GM23338 (cell line): ENCODE measurements around the gene CDH4. TPM values are rescaled to one million over a fixed set of nuclear protein-coding genes. Genes with fewer than 3 reads are reported as not detected.

Experiments
- ATAC-seq: fragments of 200-7000 bp; cut with Tn5 transposase; 3 replicates; pipeline ENCODE4 v1.9.1; 2020
- DNase-seq: peaks from one replicate; pipeline ENCODE4 v3.0.0-alpha.2; 2015; ENCODE audit warnings: low spot score
- H2AFZ ChIP-seq: fragments of 200-600 bp; sonication (generic); 2 replicates; pipeline ENCODE4 v1.8.0; 2016; ENCODE audit warnings: antibody characterized with exemption, mild to moderate bottlenecking, moderate library complexity
- H3F3A ChIP-seq: fragments of 200-600 bp; sonication (generic); replicated peaks from 2 replicates; pipeline ENCODE4 v1.8.0; 2017; ENCODE audit warnings: antibody characterized with exemption, mixed run types, low read depth
- H3K27ac ChIP-seq: fragments of 200-600 bp; sonication (generic); 2 replicates; pipeline ENCODE4 v1.6.1; 2016; ENCODE audit warnings: low read depth
- H3K27me3 ChIP-seq: fragments of 200-600 bp; sonication (generic); 2 replicates; pipeline ENCODE4 v1.8.0; 2016; ENCODE audit warnings: mild to moderate bottlenecking, mixed run types, moderate library complexity; ENCODE audit not compliant: insufficient read depth
- H3K36me3 ChIP-seq: fragments of 200-600 bp; sonication (generic); 2 replicates; pipeline ENCODE4 v1.8.0; 2016; ENCODE audit warnings: mild to moderate bottlenecking; ENCODE audit not compliant: insufficient read depth
- H3K4me1 ChIP-seq: fragments of 200-600 bp; sonication (generic); 2 replicates; pipeline ENCODE4 v1.8.0; 2016; ENCODE audit warnings: mild to moderate bottlenecking, moderate library complexity; ENCODE audit not compliant: insufficient read depth
- H3K4me2 ChIP-seq: fragments of 200-600 bp; sonication (generic); 2 replicates; pipeline ENCODE4 v1.7.1; 2017; ENCODE audit warnings: mixed run types
- H3K4me3 ChIP-seq: fragments of 200-600 bp; sonication (generic); 2 replicates; pipeline ENCODE4 v1.6.1; 2016; ENCODE audit warnings: mixed run types
- H3K79me2 ChIP-seq: fragments of 200-600 bp; sonication (generic); replicated peaks from 2 replicates; pipeline ENCODE4 v1.8.0; 2017; ENCODE audit warnings: mild to moderate bottlenecking; ENCODE audit not compliant: insufficient read depth
- H3K9me2 ChIP-seq: fragments of 200-600 bp; sonication (generic); 2 replicates; pipeline ENCODE4 v1.8.0; 2017; ENCODE audit not compliant: insufficient read depth
- H4K20me1 ChIP-seq: fragments of 200-600 bp; sonication (generic); replicated peaks from 2 replicates; pipeline ENCODE4 v1.8.0; 2017; ENCODE audit warnings: mild to moderate bottlenecking; ENCODE audit not compliant: insufficient read depth
- H3K27ac Mint-ChIP-seq: 2 replicates; pipeline ENCODE4 v1.8.0; 2020; ENCODE audit warnings: inconsistent platforms, mild to moderate bottlenecking, moderate library complexity, mixed read lengths
- H3K27me3 Mint-ChIP-seq: 3 replicates; pipeline ENCODE4 v1.8.0; 2022; ENCODE audit warnings: low read depth, mild to moderate bottlenecking, moderate library complexity, mixed read lengths, inconsistent platforms; ENCODE audit not compliant: insufficient read depth, poor library complexity
- H3K36me3 Mint-ChIP-seq: 3 replicates; pipeline ENCODE4 v1.8.0; 2021; ENCODE audit warnings: low read depth, mild to moderate bottlenecking, inconsistent platforms, moderate library complexity, mixed read lengths
- H3K4me1 Mint-ChIP-seq: 3 replicates; pipeline ENCODE4 v1.8.0; 2020; ENCODE audit warnings: mild to moderate bottlenecking, inconsistent platforms, mixed read lengths
- H3K4me3 Mint-ChIP-seq: 3 replicates; pipeline ENCODE4 v1.8.0; 2021; ENCODE audit warnings: moderate library complexity, mild to moderate bottlenecking, inconsistent platforms, mixed read lengths
- H3K9me3 Mint-ChIP-seq: 3 replicates; pipeline ENCODE4 v1.8.0; 2020; ENCODE audit warnings: moderate library complexity, mild to moderate bottlenecking, inconsistent platforms, mixed read lengths
- STAT1 ChIP-seq: IDR thresholded peaks from one replicate; pipeline ENCODE4 v1.6.1; 2016; ENCODE audit warnings: antibody characterized with exemption; ENCODE audit not compliant: unreplicated experiment
- ZNF114 ChIP-seq: fragments of 250-450 bp; sonication (Bioruptor Pico); IDR thresholded peaks from 2 replicates; pipeline ENCODE4 v1.5.0; 2020; ENCODE audit warnings: mild to moderate bottlenecking, moderate library complexity
- polyA plus RNA-seq: library from polyadenylated mRNA; unstranded; fragments of >200 nt; fragmentation: Nextera tagmentation; extraction: Ambion mirVana; gene quantifications from 2 replicates; pipeline ENCODE4 v1.2.1, GENCODE V29; 2016
- total RNA-seq: library from RNA; depleted of rRNA; stranded (reverse); fragments of >200 nt; shearing (Covaris generic); gene quantifications from 2 replicates; pipeline ENCODE4 v1.2.3, GENCODE V29; 2014
- TF ChIP-seq, protein P1 (sequence below): IDR thresholded peaks from one replicate; pipeline ENCODE4 v1.6.1; 2018; ENCODE audit warnings: antibody characterized with exemption; ENCODE audit not compliant: unreplicated experiment
- TF ChIP-seq, protein P2 (sequence below), 2 experiments: fragments of 200-600 bp in 1 of 2; sonication (generic) in 1 of 2; conservative IDR thresholded peaks; 2 replicates each; pipeline versions ENCODE4 v1.5.1 to v1.6.1; 2016 to 2017; ENCODE audit warnings: antibody characterized with exemption in 2 of 2, low read depth in 2 of 2, mild to moderate bottlenecking in 2 of 2, moderate library complexity in 1 of 2
- TF ChIP-seq, protein P3 (sequence below): fragments of 250-450 bp; sonication (Bioruptor Pico); IDR thresholded peaks from 2 replicates; pipeline ENCODE4 v1.5.0; 2020; ENCODE audit warnings: mild to moderate bottlenecking, moderate library complexity
- TF ChIP-seq, protein P4 (sequence below): IDR thresholded peaks from 2 replicates; pipeline ENCODE4 v1.6.1; 2016; ENCODE audit warnings: antibody characterized with exemption

Gene CDH4
- total and polyA plus RNA-seq, 2 experiments from 2014 or later, result 1.2 to 4.2 TPM

DNA sequence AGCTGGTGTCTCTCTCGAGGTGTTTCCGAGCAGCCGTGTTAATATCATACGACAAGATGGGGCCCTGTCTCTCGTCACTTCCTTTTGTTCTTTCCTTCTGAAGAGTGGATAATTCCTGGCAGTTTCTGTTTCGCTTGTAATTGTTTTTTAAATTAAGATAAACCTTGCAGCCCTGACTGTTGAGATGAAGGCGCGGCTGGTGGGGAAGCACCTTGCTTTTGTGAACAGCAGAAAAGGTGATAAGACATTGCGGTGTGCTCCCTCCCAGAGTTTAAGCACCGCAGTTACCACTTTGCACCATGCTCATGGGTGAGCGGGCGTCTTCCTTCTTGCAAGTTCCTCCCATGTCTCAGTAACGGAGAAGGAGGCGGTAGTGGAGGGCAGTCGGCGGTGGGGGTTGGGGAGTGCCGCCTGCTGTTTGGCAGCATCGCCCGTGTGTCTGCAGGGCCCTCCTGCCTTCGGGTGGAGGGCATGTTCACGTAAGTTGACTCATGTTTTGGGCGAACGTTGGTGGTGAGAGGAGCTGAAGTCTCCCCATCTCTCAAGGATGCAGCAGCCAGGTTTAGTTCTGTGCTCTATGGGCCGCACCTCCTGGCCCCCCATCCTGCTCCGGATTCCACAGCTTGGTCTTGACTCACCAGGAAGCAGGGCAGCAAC lies 467.8 kb downstream of the CDH4 start:
- Mint-ChIP-seq H3K36me3 (0 out of 3 replicates have a peak, but pooled peaks cover 4% of the 10 kb centered on the region), H3K27ac (no peak overlapping the region), H3K27me3 (peaks cover 14% of the 10 kb centered on the region), H3K4me1 (peaks cover 28% of the 10 kb centered on the region), H3K9me3 (peaks cover 14% of the 10 kb centered on the region), H3K4me3 (peak overlapping the region; percentile 35; the same call in 2 of the 3 replicates)
- Histone ChIP-seq H3K36me3 (no peaks in the 10 kb centered on the region), H4K20me1 (no peaks in the 10 kb centered on the region), H3K4me1 (peaks cover 6% of the 10 kb centered on the region; the same call in 1 of the 2 replicates), H3F3A (no peaks in the 10 kb centered on the region), H3K27ac (no peak overlapping the region), H3K4me3 (no peak overlapping the region; the same call in 1 of the 2 replicates), H2AFZ (peak overlapping the region; percentile 59; the same call in 1 of the 2 replicates), H3K27me3 (no peaks in the 10 kb centered on the region), H3K4me2 (peak overlapping the region; percentile 70), H3K9me2 (no peaks in the 10 kb centered on the region), H3K79me2 (no peaks in the 10 kb centered on the region)
- TF ChIP-seq, protein P1, sequence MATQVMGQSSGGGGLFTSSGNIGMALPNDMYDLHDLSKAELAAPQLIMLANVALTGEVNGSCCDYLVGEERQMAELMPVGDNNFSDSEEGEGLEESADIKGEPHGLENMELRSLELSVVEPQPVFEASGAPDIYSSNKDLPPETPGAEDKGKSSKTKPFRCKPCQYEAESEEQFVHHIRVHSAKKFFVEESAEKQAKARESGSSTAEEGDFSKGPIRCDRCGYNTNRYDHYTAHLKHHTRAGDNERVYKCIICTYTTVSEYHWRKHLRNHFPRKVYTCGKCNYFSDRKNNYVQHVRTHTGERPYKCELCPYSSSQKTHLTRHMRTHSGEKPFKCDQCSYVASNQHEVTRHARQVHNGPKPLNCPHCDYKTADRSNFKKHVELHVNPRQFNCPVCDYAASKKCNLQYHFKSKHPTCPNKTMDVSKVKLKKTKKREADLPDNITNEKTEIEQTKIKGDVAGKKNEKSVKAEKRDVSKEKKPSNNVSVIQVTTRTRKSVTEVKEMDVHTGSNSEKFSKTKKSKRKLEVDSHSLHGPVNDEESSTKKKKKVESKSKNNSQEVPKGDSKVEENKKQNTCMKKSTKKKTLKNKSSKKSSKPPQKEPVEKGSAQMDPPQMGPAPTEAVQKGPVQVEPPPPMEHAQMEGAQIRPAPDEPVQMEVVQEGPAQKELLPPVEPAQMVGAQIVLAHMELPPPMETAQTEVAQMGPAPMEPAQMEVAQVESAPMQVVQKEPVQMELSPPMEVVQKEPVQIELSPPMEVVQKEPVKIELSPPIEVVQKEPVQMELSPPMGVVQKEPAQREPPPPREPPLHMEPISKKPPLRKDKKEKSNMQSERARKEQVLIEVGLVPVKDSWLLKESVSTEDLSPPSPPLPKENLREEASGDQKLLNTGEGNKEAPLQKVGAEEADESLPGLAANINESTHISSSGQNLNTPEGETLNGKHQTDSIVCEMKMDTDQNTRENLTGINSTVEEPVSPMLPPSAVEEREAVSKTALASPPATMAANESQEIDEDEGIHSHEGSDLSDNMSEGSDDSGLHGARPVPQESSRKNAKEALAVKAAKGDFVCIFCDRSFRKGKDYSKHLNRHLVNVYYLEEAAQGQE, result no peak
- TF ChIP-seq, protein P2, sequence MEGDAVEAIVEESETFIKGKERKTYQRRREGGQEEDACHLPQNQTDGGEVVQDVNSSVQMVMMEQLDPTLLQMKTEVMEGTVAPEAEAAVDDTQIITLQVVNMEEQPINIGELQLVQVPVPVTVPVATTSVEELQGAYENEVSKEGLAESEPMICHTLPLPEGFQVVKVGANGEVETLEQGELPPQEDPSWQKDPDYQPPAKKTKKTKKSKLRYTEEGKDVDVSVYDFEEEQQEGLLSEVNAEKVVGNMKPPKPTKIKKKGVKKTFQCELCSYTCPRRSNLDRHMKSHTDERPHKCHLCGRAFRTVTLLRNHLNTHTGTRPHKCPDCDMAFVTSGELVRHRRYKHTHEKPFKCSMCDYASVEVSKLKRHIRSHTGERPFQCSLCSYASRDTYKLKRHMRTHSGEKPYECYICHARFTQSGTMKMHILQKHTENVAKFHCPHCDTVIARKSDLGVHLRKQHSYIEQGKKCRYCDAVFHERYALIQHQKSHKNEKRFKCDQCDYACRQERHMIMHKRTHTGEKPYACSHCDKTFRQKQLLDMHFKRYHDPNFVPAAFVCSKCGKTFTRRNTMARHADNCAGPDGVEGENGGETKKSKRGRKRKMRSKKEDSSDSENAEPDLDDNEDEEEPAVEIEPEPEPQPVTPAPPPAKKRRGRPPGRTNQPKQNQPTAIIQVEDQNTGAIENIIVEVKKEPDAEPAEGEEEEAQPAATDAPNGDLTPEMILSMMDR (conservative IDR thresholded peaks at IDR 0.05; ENCODE audit: low read depth in 2 of 2), result no peak
- TF ChIP-seq STAT1, result no peak
- ATAC-seq (peak; percentile 47), DNase-seq (peak; percentile 15)

DNA sequence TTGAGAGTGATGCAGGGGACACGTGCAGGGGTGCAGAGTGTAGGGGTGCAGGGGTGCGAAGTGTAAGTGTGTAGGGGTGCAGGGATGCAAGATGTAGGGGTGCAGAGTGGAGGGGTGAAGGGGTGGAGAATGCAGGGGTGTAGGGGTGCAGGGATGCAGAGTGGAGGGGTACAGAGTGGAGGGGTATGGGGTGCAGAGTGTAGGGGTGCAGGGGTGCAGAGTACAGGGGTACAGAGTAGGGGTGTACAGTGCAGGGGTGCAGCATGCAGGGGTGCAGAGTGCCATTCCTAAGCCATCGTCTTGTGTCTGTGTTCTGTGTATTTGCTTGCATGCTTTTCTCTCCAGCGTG lies 468.3 kb downstream of the CDH4 start:
- ATAC-seq (no peak), DNase-seq (no peak)
- Mint-ChIP-seq H3K27me3 (peaks cover 14% of the 10 kb centered on the region), H3K4me3 (no peak overlapping the region), H3K9me3 (peaks cover 9% of the 10 kb centered on the region), H3K36me3 (0 out of 3 replicates have a peak, but pooled peaks cover 1% of the 10 kb centered on the region), H3K27ac (no peak overlapping the region), H3K4me1 (peaks cover 28% of the 10 kb centered on the region)
- no peak for TF ChIP-seq ZNF114
- TF ChIP-seq, protein P3, sequence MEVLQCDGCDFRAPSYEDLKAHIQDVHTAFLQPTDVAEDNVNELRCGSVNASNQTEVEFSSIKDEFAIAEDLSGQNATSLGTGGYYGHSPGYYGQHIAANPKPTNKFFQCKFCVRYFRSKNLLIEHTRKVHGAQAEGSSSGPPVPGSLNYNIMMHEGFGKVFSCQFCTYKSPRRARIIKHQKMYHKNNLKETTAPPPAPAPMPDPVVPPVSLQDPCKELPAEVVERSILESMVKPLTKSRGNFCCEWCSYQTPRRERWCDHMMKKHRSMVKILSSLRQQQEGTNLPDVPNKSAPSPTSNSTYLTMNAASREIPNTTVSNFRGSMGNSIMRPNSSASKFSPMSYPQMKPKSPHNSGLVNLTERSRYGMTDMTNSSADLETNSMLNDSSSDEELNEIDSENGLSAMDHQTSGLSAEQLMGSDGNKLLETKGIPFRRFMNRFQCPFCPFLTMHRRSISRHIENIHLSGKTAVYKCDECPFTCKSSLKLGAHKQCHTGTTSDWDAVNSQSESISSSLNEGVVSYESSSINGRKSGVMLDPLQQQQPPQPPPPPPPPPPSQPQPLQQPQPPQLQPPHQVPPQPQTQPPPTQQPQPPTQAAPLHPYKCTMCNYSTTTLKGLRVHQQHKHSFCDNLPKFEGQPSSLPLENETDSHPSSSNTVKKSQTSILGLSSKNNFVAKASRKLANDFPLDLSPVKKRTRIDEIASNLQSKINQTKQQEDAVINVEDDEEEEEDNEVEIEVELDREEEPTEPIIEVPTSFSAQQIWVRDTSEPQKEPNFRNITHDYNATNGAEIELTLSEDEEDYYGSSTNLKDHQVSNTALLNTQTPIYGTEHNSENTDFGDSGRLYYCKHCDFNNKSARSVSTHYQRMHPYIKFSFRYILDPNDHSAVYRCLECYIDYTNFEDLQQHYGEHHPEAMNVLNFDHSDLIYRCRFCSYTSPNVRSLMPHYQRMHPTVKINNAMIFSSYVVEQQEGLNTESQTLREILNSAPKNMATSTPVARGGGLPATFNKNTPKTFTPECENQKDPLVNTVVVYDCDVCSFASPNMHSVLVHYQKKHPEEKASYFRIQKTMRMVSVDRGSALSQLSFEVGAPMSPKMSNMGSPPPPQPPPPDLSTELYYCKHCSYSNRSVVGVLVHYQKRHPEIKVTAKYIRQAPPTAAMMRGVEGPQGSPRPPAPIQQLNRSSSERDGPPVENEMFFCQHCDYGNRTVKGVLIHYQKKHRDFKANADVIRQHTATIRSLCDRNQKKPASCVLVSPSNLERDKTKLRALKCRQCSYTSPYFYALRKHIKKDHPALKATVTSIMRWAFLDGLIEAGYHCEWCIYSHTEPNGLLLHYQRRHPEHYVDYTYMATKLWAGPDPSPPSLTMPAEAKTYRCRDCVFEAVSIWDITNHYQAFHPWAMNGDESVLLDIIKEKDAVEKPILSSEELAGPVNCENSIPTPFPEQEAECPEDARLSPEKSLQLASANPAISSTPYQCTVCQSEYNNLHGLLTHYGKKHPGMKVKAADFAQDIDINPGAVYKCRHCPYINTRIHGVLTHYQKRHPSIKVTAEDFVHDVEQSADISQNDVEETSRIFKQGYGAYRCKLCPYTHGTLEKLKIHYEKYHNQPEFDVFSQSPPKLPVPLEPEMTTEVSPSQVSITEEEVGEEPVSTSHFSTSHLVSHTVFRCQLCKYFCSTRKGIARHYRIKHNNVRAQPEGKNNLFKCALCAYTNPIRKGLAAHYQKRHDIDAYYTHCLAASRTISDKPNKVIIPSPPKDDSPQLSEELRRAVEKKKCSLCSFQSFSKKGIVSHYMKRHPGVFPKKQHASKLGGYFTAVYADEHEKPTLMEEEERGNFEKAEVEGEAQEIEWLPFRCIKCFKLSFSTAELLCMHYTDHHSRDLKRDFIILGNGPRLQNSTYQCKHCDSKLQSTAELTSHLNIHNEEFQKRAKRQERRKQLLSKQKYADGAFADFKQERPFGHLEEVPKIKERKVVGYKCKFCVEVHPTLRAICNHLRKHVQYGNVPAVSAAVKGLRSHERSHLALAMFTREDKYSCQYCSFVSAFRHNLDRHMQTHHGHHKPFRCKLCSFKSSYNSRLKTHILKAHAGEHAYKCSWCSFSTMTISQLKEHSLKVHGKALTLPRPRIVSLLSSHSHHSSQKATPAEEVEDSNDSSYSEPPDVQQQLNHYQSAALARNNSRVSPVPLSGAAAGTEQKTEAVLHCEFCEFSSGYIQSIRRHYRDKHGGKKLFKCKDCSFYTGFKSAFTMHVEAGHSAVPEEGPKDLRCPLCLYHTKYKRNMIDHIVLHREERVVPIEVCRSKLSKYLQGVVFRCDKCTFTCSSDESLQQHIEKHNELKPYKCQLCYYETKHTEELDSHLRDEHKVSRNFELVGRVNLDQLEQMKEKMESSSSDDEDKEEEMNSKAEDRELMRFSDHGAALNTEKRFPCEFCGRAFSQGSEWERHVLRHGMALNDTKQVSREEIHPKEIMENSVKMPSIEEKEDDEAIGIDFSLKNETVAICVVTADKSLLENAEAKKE (CRISPR knock-in tag), result no peak
- TF ChIP-seq, protein P4, sequence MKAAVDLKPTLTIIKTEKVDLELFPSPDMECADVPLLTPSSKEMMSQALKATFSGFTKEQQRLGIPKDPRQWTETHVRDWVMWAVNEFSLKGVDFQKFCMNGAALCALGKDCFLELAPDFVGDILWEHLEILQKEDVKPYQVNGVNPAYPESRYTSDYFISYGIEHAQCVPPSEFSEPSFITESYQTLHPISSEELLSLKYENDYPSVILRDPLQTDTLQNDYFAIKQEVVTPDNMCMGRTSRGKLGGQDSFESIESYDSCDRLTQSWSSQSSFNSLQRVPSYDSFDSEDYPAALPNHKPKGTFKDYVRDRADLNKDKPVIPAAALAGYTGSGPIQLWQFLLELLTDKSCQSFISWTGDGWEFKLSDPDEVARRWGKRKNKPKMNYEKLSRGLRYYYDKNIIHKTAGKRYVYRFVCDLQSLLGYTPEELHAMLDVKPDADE, result no peak
- Histone ChIP-seq H3K36me3 (no peaks in the 10 kb centered on the region), H3K9me2 (no peaks in the 10 kb centered on the region), H3K4me1 (peaks cover 6% of the 10 kb centered on the region; the same call in 1 of the 2 replicates), H3K4me3 (no peak overlapping the region), H3F3A (no peaks in the 10 kb centered on the region), H3K79me2 (no peaks in the 10 kb centered on the region), H4K20me1 (no peaks in the 10 kb centered on the region), H3K4me2 (peak overlapping the region; percentile 70; the same call in 1 of the 2 replicates), H3K27me3 (no peaks in the 10 kb centered on the region), H2AFZ (no peak overlapping the region), H3K27ac (no peak overlapping the region)
